IPS-20b (cell line): Measurements from ENCODE around the gene ARMC2.
"Not testable (repeated sequence)": the region's sequence is repeated elsewhere in the genome, so short reads cannot be mapped to it uniquely, and the experiment has no call there.

Experiments used
- H3K27ac ChIP-seq: one replicate; pipeline ENCODE4 v1.5.1; 2013; ENCODE audit warnings: low read length
- H3K27me3 ChIP-seq: 2 replicates; pipeline ENCODE4 v1.6.1; 2013; ENCODE audit warnings: mild to moderate bottlenecking, low read length, inconsistent platforms; ENCODE audit not compliant: insufficient read depth
- H3K36me3 ChIP-seq: 2 replicates; pipeline ENCODE4 v1.6.1; 2013; ENCODE audit warnings: low read depth, mild to moderate bottlenecking, inconsistent platforms, low read length, moderate library complexity; ENCODE audit not compliant: insufficient read depth
- H3K4me1 ChIP-seq: 2 replicates; pipeline ENCODE4 v1.6.1; 2013; ENCODE audit warnings: mild to moderate bottlenecking, control low read depth, inconsistent platforms, low read length, moderate library complexity; ENCODE audit not compliant: insufficient read depth
- H3K4me3 ChIP-seq: 2 replicates; pipeline ENCODE4 v1.5.1; 2013; ENCODE audit warnings: mild to moderate bottlenecking, low read length, inconsistent platforms
- H3K9ac ChIP-seq: 2 replicates; pipeline ENCODE4 v1.6.1; 2013; ENCODE audit warnings: low read depth, mild to moderate bottlenecking, inconsistent platforms, low read length, moderate library complexity
- H3K9me3 ChIP-seq: 2 replicates; pipeline ENCODE4 v1.6.1; 2013; ENCODE audit warnings: mild to moderate bottlenecking, low read depth, low read length, inconsistent platforms; ENCODE audit not compliant: insufficient read depth

ARMC2 gene

DNA sequence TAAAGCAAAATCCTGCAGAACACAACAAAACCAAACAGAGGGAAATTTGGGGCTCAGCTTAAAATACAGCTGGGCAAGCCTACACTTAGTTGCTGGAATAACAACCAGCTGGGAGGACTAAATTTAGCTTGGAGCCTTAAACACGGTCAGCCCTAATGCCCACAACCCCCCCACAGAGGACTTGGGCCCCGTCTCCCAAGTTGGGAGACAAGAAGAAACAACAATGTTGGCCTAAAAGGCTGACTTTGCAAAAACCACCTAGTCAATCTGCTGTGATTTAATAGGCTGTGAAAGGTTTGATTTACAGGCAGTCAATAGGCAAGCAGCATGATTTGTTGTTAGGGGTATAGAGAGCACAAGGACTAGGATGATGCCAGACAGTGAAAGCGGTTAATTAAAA, 40.3 kb upstream of the ARMC2 start:
- no peaks in the 10 kb centered on the region for H3K36me3 ChIP-seq
- H3K4me1 ChIP-seq: no peaks in the 10 kb centered on the region
- H3K9ac ChIP-seq: no peak overlapping the region
- H3K4me3 ChIP-seq: no peak overlapping the region
- H3K27ac ChIP-seq: no peak overlapping the region
- H3K27me3 ChIP-seq: no peaks in the 10 kb centered on the region
- H3K9me3 ChIP-seq: no peaks in the 10 kb centered on the region

DNA sequence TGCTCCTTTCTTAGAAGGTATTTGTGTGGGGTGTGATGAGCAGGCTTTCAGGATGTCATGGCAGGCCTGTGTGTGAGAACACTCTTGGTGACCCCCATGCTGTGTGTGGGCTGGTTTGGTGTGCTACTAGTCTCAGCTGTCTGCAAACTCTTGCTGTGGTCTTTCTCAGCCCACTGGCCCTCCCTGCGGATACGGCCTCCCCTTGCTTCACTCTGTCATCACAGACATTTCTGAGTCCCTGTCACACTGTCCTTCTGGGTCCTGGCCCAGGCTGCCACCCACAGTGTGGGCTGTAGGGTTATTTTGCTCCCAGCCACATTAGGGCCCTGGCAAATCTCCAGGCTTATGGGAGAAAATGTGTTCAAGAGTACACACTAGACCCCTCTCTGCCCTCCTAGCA, 39.0 kb upstream of the ARMC2 start:
- Histone ChIP-seq H3K27me3 (no peaks in the 10 kb centered on the region), H3K27ac (no peak overlapping the region), H3K9me3 (no peaks in the 10 kb centered on the region), H3K36me3 (no peaks in the 10 kb centered on the region), H3K9ac (no peak overlapping the region), H3K4me3 (no peak overlapping the region), H3K4me1 (no peaks in the 10 kb centered on the region)

DNA sequence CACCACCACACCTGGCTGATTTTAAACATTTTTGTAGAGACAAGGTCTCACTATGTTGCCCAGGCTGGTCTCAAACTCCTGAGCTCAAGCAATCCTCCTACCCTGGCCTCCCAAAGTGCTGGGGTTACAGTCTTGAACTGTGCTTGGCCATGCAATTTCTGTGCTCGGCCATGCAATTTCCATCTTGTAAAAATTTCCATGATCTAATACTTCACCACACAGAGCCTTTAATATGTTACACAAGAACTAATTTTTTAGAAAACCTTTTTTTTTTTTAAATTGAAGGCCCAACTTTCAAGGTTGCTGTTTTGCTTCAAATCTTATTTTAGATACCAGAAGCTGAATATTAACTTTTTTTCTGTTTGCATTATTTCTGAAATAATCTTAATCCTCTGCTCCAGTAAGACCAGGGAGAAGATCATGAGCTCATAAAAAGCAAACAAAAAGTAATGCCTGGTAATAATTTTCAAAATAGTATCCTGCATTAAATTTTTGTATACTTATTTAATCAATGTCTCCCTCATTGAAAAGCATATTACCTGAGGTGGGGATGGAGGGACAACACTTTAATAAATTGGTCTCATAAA, 38.1 kb upstream of the ARMC2 start:
- no peaks in the 10 kb centered on the region for H3K27me3 ChIP-seq
- H3K36me3 ChIP-seq: no peaks in the 10 kb centered on the region
- H3K4me3 ChIP-seq: no peak overlapping the region
- no peaks in the 10 kb centered on the region for H3K4me1 ChIP-seq
- H3K27ac ChIP-seq: no peak overlapping the region
- no peak overlapping the region for H3K9ac ChIP-seq
- H3K9me3 ChIP-seq: no peaks in the 10 kb centered on the region

DNA sequence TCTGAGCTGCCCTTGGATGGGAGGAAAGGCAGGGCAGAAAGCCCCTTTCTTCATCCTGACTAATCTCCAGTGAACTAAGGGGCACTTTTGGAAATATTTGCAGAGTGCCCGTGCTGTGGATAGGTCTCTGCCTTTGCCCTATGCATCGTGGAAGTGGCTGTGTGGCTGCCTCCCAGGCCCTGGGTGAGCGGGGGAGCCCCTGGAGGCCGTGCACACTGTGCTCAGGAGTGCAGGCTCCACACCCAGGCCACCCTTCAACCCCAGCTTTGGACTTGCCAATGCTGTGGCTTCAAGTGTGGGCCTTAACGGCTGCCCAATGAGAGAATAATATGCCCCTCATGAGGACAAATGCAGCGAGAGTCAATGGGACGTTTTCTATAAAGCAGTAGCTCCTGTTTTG, 36.7 kb upstream of the ARMC2 start:
- no peaks in the 10 kb centered on the region for H3K9me3 ChIP-seq
- H3K4me3 ChIP-seq: no peak overlapping the region
- H3K4me1 ChIP-seq: no peaks in the 10 kb centered on the region
- H3K9ac ChIP-seq: no peak overlapping the region
- no peaks in the 10 kb centered on the region for H3K27me3 ChIP-seq
- no peaks in the 10 kb centered on the region for H3K36me3 ChIP-seq
- H3K27ac ChIP-seq: no peak overlapping the region

DNA sequence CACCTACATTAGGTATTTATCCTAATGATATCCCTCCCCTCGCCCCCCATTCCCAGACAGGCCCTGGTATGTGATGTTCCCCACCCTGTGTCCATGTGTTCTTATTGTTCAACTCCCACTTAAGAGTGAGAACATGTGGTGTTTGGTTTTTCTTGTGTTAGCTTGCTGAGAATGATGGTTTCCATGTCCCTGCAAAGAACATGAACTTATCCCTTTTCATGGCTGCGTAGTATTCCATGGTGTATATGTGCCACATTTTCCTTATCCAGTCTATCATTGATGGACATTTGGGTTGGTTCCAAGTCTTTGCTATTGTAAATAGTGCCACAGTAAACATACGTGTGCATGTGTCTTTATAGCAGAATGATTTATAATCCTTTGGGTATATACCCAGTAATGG, 35.0 kb upstream of the ARMC2 start:
- not testable (repeated sequence) for H3K4me1 ChIP-seq, H3K9me3 ChIP-seq, H3K27ac ChIP-seq, H3K9ac ChIP-seq, H3K4me3 ChIP-seq, H3K36me3 ChIP-seq, H3K27me3 ChIP-seq

DNA sequence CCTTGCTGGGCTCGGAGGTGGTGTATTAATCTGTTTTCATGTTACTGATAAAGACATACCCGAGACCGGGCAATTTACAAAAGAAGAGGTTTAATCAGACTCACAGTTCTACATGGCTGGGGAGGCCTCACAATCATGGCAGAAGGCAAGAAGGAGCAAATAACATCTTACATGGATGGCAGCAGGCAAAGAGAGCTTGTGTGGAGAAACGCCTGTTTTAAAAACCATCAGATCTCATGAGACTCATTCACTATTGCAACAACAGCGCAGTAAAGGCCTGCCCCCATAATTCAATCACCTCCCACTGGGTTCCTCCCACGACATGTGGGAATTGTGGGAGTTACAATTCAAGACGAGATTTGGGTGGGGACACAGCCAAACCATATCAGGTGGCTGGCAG, 30.9 kb upstream of the ARMC2 start:
- H3K9me3 ChIP-seq, H3K27ac ChIP-seq, H3K4me3 ChIP-seq, H3K9ac ChIP-seq, H3K27me3 ChIP-seq, H3K4me1 ChIP-seq, H3K36me3 ChIP-seq: not testable (repeated sequence)

DNA sequence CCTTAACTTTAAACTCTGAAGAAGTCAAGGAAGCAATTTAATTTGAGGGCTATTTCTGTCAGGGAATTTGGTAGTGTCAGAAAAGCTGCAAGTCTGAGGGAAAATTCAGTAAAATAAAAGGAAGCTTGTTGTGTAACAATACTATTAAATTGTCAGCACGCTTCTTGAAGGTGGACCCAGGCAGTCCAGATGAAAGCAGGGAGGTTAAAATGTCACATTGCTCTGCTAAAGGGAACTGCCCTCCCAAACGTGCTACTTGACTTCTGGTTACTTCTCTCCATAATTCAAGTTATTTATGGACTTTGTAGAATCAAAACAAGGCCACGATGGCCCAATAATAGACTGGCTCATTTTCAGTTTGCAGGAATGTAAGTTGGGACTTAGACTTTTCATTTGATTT, 28.2 kb upstream of the ARMC2 start:
- peaks cover 3% of the 10 kb centered on the region; the same call in 1 of the 2 replicates for H3K9me3 ChIP-seq
- H3K27ac ChIP-seq: no peak overlapping the region
- H3K27me3 ChIP-seq: no peaks in the 10 kb centered on the region
- no peaks in the 10 kb centered on the region for H3K4me1 ChIP-seq
- no peak overlapping the region for H3K4me3 ChIP-seq
- no peaks in the 10 kb centered on the region for H3K36me3 ChIP-seq
- H3K9ac ChIP-seq: no peak overlapping the region

DNA sequence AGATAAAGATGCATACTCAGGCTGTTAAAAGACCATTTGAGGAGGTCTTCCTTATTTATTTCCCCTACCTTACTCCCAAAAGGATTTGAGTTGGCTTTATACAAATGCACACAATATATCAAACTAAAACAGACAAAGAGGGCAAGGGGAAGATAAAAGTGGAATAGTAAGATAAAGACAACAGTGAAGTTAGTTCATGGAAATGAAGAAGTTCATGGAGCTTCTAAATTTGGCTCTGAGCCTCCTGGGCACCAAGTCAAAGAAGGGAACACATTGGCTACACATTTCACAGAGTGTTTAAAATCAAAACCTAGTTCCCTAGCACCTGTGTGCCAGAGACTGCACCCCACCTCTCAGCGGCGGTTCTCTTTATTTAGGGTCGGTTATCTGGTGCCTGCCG, 25.8 kb upstream of the ARMC2 start:
- no peak overlapping the region for H3K4me3 ChIP-seq
- no peaks in the 10 kb centered on the region for H3K4me1 ChIP-seq
- H3K27me3 ChIP-seq: no peaks in the 10 kb centered on the region
- H3K36me3 ChIP-seq: no peaks in the 10 kb centered on the region
- H3K27ac ChIP-seq: no peak overlapping the region
- peaks cover 8% of the 10 kb centered on the region for H3K9me3 ChIP-seq
- no peak overlapping the region for H3K9ac ChIP-seq

DNA sequence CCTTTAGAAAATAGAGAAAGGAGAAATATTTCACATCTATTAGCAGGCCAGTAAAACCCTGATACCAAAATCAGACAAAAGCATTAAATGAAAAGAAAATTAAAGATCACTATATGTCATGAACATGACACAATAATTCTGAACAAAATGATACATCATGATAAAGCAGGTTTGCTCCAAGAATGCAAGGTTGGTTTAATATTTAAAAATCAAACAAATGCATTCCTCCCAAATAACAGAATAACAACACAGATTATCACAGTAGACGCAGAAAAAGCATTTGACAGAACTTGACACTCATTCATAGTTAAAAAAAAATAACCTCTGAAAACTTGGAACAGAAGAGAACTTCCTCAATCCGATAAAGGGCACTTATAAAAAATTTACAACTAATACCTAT, 22.9 kb upstream of the ARMC2 start:
- H3K4me1 ChIP-seq: no peaks in the 10 kb centered on the region
- H3K9me3 ChIP-seq: peaks cover 5% of the 10 kb centered on the region
- H3K27me3 ChIP-seq: no peaks in the 10 kb centered on the region
- H3K9ac ChIP-seq: no peak overlapping the region
- no peaks in the 10 kb centered on the region for H3K36me3 ChIP-seq
- no peak overlapping the region for H3K4me3 ChIP-seq
- H3K27ac ChIP-seq: no peak overlapping the region

DNA sequence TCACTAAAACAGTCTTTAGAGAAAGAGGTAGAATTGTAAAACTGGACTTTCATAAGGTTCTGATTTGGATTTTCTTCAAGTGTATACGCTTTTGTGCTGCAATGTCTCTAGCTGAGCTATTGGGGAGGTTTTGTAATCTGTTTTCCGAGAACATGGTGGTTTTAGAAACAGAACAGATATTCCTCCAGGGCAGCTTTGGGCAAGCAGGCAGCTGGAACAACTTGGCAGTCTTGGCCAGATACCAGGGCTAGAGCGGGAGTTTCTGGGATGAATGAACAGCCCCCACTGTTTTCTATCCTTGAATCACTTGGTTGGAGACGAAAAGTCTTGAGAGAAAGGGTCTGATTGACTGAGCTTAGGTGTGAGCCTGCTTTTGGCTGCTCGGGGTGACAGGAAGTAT, 17.1 kb upstream of the ARMC2 start:
- Histone ChIP-seq H3K27ac (no peak overlapping the region), H3K9ac (no peak overlapping the region), H3K4me1 (no peaks in the 10 kb centered on the region), H3K27me3 (no peaks in the 10 kb centered on the region), H3K36me3 (no peaks in the 10 kb centered on the region), H3K4me3 (no peak overlapping the region), H3K9me3 (no peaks in the 10 kb centered on the region)

DNA sequence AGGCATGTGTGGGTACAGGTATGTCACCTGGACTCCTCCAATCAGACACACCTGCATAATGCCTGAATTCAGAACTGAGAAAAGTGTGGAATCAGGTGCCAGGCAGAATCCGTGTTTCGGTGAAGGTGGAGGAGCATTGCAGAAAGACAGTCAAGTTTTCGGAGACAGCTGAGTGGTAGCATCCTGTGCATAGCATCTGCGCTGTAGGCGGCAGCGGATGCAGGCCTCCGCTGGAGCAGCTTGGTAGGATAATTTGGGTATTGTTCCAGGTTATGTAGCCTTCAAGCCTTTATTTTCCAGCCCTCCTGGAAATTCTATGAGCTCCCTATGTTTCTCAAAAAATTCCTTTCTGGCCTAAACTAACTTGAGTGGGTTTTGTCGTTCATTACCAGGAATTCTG, 15.5 kb upstream of the ARMC2 start:
- no peak overlapping the region for H3K27ac ChIP-seq
- no peaks in the 10 kb centered on the region for H3K36me3 ChIP-seq
- no peaks in the 10 kb centered on the region for H3K9me3 ChIP-seq
- no peak overlapping the region for H3K9ac ChIP-seq
- H3K27me3 ChIP-seq: peaks cover 12% of the 10 kb centered on the region; the same call in 1 of the 2 replicates
- no peak overlapping the region for H3K4me3 ChIP-seq
- peaks cover 3% of the 10 kb centered on the region; the same call in 1 of the 2 replicates for H3K4me1 ChIP-seq

DNA sequence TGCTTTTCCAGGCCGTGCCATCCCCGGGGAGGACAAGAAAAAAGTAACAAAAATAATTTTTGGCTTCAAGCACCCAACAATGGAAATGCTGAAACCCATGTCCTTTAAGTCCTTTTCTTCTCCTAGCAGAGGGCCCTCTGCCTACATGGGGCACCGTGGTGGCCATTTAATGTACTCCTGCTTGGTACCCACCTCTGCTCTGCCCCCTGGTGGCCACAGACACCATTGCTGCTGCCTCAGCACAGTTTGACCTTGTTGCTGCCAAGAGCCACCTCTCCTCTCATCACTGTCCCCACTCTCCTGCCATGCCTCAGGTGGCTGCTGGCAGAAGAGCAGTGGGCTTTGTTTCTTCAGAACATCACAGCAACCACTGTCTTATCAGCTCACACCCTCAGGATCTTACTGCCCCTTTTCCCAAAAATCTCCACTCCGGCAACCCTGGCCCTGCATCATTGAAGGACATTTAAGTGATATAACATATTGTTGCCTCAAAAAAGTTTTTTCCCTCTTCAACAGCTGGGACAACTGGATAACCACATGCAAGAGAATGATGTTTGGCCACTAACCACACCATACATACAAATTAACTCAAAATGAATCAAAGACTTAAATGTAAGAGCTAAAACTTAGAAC, 12.9 kb upstream of the ARMC2 start:
- Histone ChIP-seq H3K27ac (no peak overlapping the region), H3K27me3 (peaks cover 21% of the 10 kb centered on the region), H3K9me3 (no peaks in the 10 kb centered on the region), H3K36me3 (no peaks in the 10 kb centered on the region), H3K4me3 (no peak overlapping the region), H3K9ac (no peak overlapping the region), H3K4me1 (peaks cover 9% of the 10 kb centered on the region; the same call in 1 of the 2 replicates)
